GM19438 (cell line): ENCODE measurements around the gene SKP1.

Source experiments
- ATAC-seq: cut with Tn5 transposase; IDR thresholded peaks from one replicate; pipeline ENCODE4 v1.9.1; 2021; ENCODE audit warnings: low read depth; ENCODE audit not compliant: unreplicated experiment

SKP1 gene

GRCh38 chr5:134114886-134115805 lies 61.6 kb downstream of the SKP1 start:
- peak; percentile 11 for ATAC-seq

- ATAC-seq, result peak; percentile 84
Observed at GRCh38 chr5:134113902-134114875, 62.6 kb downstream of the SKP1 start, which contains the start of gene TCF7. Gene TCF7, plus strand, starts transcription at chr5:134114681. Its CDS starts 226 bp downstream, at chr5:134114907.

- no peak for ATAC-seq
Observed at GRCh38 chr5:134113363-134113889, 63.3 kb downstream of the SKP1 start.

GRCh38 chr5:134112726-134113362 lies 63.9 kb downstream of the SKP1 start:
- no peak for ATAC-seq

- no peak for ATAC-seq
Observed at GRCh38 chr5:134111741-134112647, 64.8 kb downstream of the SKP1 start.

GRCh38 chr5:134110382-134110781 lies 66.4 kb downstream of the SKP1 start:
- ATAC-seq, result no peak

GRCh38 chr5:134107779-134108178 lies 69.0 kb downstream of the SKP1 start:
- no peak for ATAC-seq

GRCh38 chr5:134106991-134107701 lies 69.6 kb downstream of the SKP1 start:
- ATAC-seq, result no peak

GRCh38 chr5:134103998-134104654 lies 72.6 kb downstream of the SKP1 start:
- ATAC-seq, result no peak

- ATAC-seq, result no peak
Observed at GRCh38 chr5:134103397-134103796, 73.4 kb downstream of the SKP1 start.

- ATAC-seq, result no peak
Observed at GRCh38 chr5:134101686-134102439, 74.9 kb downstream of the SKP1 start.

- ATAC-seq, result peak; percentile 85
Observed at GRCh38 chr5:134100283-134101091, 76.3 kb downstream of the SKP1 start.

GRCh38 chr5:134099939-134100282 lies 76.8 kb downstream of the SKP1 start:
- ATAC-seq, result no peak

GRCh38 chr5:134099288-134099872 lies 77.4 kb downstream of the SKP1 start:
- ATAC-seq, result no peak
